HepG2 (cell line): ENCODE measurements around the gene TXNL4B. TPM values are rescaled to one million over a fixed set of nuclear protein-coding genes. Genes with fewer than 3 reads are reported as not detected.

Source experiments
- FOXO1 ChIP-seq: sonication (generic); formaldehyde crosslinking; IDR thresholded peaks from 2 replicates; pipeline ENCODE4 v1.4.0; 2020; ENCODE audit warnings: missing genetic modification reagents
- ISX ChIP-seq: sonication (generic); formaldehyde crosslinking; conservative IDR thresholded peaks from 2 replicates; pipeline ENCODE4 v1.5.0; 2020; ENCODE audit warnings: missing genetic modification reagents
- KDM2A ChIP-seq: sonication (generic); formaldehyde crosslinking; IDR thresholded peaks from 2 replicates; pipeline ENCODE4 v1.4.0; 2020; ENCODE audit warnings: low read depth, missing genetic modification reagents, borderline replicate concordance
- KLF16 ChIP-seq, 2 experiments: sonication (generic) in 1 of 2; formaldehyde crosslinking in 1 of 2; IDR thresholded peaks; 2 replicates each; pipeline versions ENCODE4 v1.6.1 to v1.8.0; 2016 to 2023; ENCODE audit warnings: missing genetic modification reagents in 2 of 2, missing compliant biosample characterization in 1 of 2
- MAZ ChIP-seq, 2 experiments: sonication (generic) in 1 of 2; formaldehyde crosslinking in 1 of 2; IDR thresholded peaks; 2 replicates each; pipeline versions ENCODE4 v1.5.0 to v1.6.1; 2012 to 2020; ENCODE audit warnings: low read depth in 2 of 2, mild to moderate bottlenecking in 2 of 2, borderline replicate concordance in 1 of 2, improper control_type of control experiment in 1 of 2, low read length in 1 of 2, missing genetic modification reagents in 1 of 2, moderate library complexity in 1 of 2
- PAF1 ChIP-seq: IDR thresholded peaks from 2 replicates; pipeline ENCODE4 v1.6.1; 2016; ENCODE audit warnings: missing genetic modification reagents, missing compliant biosample characterization
- POGZ ChIP-seq: sonication (generic); formaldehyde crosslinking; IDR thresholded peaks from 2 replicates; pipeline ENCODE4 v1.4.0; 2020; ENCODE audit warnings: mild to moderate bottlenecking, missing genetic modification reagents
- POLR2AphosphoS2 ChIP-seq: IDR thresholded peaks from 2 replicates; pipeline ENCODE4 v1.6.1; 2011; ENCODE audit warnings: low read depth, low read length, improper control_type of control experiment
- SMYD3 ChIP-seq: sonication (generic); formaldehyde crosslinking; IDR thresholded peaks from 2 replicates; pipeline ENCODE4 v1.8.1; 2023; ENCODE audit warnings: mild to moderate bottlenecking, missing genetic modification reagents
- ZFP90 ChIP-seq: sonication (generic); formaldehyde crosslinking; IDR thresholded peaks from 2 replicates; pipeline ENCODE4 v1.8.0; 2022; ENCODE audit warnings: missing genetic modification reagents, mild to moderate bottlenecking, inconsistent platforms, borderline replicate concordance
- polyA plus RNA-seq, 8 experiments: library from polyadenylated mRNA; depleted of rRNA in 3 of 8; stranded (reverse) in 7 of 8; unstranded in 1 of 8; fragments of >200 nt; fragmentation: Illumina TruSeq in 4 of 8; extraction: Trizol in 4 of 8; gene quantifications; 2 replicates each; pipeline versions ENCODE4 v1.2.1 to v1.2.3, GENCODE V29; 2011 to 2016; ENCODE audit warnings: low read depth in 4 of 8, missing spikeins in 1 of 8, mixed read lengths in 1 of 8; ENCODE audit not compliant: insufficient read depth in 1 of 8
- total RNA-seq, 5 experiments: library from RNA; depleted of rRNA; stranded (reverse); fragments of >200 nt; fragmentation: Illumina TruSeq; extraction: Trizol; gene quantifications; 2 replicates each; pipeline ENCODE4 v1.2.3, GENCODE V29; 2016; ENCODE audit warnings: low read depth in 1 of 5
- TF ChIP-seq, protein P1 (sequence below): sonication (generic); formaldehyde crosslinking; IDR thresholded peaks from 2 replicates; pipeline ENCODE4 v1.4.0; 2020; ENCODE audit warnings: missing genetic modification reagents, mild to moderate bottlenecking, borderline replicate concordance
- TF ChIP-seq, protein P2 (sequence below): sonication (generic); formaldehyde crosslinking; IDR thresholded peaks from 2 replicates; pipeline ENCODE4 v1.5.1; 2020; ENCODE audit warnings: missing genetic modification reagents, mild to moderate bottlenecking, borderline replicate concordance
- TF ChIP-seq, protein P3 (sequence below): sonication (generic); formaldehyde crosslinking; IDR thresholded peaks from 2 replicates; pipeline ENCODE4 v1.4.0; 2020; ENCODE audit warnings: missing genetic modification reagents
- TF ChIP-seq, protein P4 (sequence below): IDR thresholded peaks from 2 replicates; pipeline ENCODE4 v1.6.1; 2012; ENCODE audit warnings: low read depth, low read length, improper control_type of control experiment
- TF ChIP-seq, protein P5 (sequence below): IDR thresholded peaks from 2 replicates; pipeline ENCODE4 v1.6.1; 2016; ENCODE audit warnings: low read depth, borderline replicate concordance

TXNL4B gene
- total and polyA plus RNA-seq, 2 of the 13 experiments (the other 11 are each of a cell fraction or from before 2014, with no cell fraction given) = 17.4 to 18.3 TPM

DNA sequence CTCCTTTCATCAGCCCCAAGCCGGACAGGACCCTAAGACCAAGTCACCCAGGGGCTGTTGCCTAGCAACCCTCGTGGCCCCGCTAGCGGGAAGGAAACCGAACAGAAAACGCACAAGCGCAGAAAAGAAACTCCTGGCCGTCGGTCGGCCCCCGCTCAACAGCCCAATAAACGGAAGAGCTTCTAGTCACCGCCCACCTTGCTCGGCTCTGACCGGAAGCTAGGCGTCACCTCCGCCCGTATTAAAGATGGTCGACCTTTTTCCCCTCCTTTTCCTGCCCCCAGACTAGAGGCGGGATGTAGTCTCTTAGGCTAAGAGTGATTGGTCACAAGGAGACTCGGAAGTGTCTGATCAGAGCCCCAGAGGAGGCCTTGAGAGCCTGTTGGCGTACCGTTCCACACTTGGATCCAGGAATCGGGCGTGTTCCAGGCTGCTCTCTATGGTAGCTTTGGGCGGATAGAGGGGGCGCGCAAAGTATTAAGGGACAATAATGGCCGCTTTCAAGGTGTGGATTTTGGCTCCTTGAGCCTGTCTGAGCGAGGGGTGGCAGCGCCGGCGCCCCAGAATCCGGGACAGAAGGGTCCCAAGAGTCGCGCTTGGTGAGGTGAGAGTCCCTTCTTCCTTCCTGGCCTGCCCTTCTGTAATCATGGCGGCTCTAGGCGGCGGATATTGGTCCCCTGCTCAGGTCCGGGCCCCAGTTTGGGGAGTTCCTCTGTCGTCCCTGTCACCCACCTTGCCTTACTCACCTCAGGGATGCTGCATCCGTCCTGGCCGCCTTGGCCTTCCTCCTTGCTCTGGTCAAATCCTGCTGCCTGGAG is at the start of gene TXNL4B, which contains the start of gene DHX38 (continued):
- TF ChIP-seq, protein P1, sequence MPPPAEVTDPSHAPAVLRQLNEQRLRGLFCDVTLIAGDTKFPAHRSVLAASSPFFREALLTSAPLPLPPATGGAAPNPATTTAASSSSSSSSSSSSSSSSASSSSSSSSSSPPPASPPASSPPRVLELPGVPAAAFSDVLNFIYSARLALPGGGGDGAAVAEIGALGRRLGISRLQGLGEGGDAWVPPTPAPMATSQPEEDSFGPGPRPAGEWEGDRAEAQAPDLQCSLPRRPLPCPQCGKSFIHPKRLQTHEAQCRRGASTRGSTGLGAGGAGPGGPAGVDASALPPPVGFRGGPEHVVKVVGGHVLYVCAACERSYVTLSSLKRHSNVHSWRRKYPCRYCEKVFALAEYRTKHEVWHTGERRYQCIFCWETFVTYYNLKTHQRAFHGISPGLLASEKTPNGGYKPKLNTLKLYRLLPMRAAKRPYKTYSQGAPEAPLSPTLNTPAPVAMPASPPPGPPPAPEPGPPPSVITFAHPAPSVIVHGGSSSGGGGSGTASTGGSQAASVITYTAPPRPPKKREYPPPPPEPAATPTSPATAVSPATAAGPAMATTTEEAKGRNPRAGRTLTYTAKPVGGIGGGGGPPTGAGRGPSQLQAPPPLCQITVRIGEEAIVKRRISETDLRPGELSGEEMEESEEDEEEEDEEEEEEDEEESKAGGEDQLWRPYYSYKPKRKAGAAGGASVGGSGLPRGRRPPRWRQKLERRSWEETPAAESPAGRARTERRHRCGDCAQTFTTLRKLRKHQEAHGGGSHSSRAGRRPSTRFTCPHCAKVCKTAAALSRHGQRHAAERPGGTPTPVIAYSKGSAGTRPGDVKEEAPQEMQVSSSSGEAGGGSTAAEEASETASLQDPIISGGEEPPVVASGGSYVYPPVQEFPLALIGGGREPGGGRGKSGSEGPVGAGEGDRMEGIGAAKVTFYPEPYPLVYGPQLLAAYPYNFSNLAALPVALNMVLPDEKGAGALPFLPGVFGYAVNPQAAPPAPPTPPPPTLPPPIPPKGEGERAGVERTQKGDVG (CRISPR knock-in tag) = peak; percentile 86; the same call in 1 of the 2 replicates
- TF ChIP-seq POGZ (CRISPR knock-in tag) (peak; percentile 87), FOXO1 (peak; percentile 35; the same call in 1 of the 2 replicates), ZFP90 (0 out of 2 replicates have a peak, but pooled peaks have one; percentile 71), PAF1 (CRISPR knock-in tag) (no peak), ISX (CRISPR knock-in tag) (no peak), SMYD3 (CRISPR knock-in tag) (peak; percentile 79), KLF16 (CRISPR knock-in tag; IDR thresholded peaks at IDR 0.05) (peak; percentile 83 to 86; a peak in 2 of 4 replicates), MAZ (IDR thresholded peaks at IDR 0.05; ENCODE audit: borderline replicate concordance, low read depth, low read length) (peak; percentile 96), MAZ (CRISPR knock-in tag; IDR thresholded peaks at IDR 0.05; ENCODE audit: low read depth) (peak; percentile 89), KDM2A (peak; percentile 85), POLR2AphosphoS2 (peak; percentile 68; the same call in 1 of the 2 replicates)
- TF ChIP-seq, protein P2, sequence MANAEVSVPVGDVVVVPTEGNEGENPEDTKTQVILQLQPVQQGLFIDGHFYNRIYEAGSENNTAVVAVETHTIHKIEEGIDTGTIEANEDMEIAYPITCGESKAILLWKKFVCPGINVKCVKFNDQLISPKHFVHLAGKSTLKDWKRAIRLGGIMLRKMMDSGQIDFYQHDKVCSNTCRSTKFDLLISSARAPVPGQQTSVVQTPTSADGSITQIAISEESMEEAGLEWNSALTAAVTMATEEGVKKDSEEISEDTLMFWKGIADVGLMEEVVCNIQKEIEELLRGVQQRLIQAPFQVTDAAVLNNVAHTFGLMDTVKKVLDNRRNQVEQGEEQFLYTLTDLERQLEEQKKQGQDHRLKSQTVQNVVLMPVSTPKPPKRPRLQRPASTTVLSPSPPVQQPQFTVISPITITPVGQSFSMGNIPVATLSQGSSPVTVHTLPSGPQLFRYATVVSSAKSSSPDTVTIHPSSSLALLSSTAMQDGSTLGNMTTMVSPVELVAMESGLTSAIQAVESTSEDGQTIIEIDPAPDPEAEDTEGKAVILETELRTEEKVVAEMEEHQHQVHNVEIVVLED = peak; percentile 86
- TF ChIP-seq, protein P3, sequence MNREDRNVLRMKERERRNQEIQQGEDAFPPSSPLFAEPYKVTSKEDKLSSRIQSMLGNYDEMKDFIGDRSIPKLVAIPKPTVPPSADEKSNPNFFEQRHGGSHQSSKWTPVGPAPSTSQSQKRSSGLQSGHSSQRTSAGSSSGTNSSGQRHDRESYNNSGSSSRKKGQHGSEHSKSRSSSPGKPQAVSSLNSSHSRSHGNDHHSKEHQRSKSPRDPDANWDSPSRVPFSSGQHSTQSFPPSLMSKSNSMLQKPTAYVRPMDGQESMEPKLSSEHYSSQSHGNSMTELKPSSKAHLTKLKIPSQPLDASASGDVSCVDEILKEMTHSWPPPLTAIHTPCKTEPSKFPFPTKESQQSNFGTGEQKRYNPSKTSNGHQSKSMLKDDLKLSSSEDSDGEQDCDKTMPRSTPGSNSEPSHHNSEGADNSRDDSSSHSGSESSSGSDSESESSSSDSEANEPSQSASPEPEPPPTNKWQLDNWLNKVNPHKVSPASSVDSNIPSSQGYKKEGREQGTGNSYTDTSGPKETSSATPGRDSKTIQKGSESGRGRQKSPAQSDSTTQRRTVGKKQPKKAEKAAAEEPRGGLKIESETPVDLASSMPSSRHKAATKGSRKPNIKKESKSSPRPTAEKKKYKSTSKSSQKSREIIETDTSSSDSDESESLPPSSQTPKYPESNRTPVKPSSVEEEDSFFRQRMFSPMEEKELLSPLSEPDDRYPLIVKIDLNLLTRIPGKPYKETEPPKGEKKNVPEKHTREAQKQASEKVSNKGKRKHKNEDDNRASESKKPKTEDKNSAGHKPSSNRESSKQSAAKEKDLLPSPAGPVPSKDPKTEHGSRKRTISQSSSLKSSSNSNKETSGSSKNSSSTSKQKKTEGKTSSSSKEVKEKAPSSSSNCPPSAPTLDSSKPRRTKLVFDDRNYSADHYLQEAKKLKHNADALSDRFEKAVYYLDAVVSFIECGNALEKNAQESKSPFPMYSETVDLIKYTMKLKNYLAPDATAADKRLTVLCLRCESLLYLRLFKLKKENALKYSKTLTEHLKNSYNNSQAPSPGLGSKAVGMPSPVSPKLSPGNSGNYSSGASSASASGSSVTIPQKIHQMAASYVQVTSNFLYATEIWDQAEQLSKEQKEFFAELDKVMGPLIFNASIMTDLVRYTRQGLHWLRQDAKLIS (CRISPR knock-in tag) = peak; percentile 39; the same call in 1 of the 2 replicates
- TF ChIP-seq, protein P4, sequence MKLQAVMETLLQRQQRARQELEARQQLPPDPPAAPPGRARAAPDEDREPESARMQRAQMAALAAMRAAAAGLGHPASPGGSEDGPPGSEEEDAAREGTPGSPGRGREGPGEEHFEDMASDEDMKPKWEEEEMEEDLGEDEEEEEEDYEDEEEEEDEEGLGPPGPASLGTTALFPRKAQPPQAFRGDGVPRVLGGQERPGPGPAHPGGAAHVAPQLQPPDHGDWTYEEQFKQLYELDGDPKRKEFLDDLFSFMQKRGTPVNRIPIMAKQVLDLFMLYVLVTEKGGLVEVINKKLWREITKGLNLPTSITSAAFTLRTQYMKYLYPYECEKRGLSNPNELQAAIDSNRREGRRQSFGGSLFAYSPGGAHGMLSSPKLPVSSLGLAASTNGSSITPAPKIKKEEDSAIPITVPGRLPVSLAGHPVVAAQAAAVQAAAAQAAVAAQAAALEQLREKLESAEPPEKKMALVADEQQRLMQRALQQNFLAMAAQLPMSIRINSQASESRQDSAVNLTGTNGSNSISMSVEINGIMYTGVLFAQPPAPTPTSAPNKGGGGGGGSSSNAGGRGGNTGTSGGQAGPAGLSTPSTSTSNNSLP = peak; percentile 42; the same call in 1 of the 2 replicates
- TF ChIP-seq, protein P5, sequence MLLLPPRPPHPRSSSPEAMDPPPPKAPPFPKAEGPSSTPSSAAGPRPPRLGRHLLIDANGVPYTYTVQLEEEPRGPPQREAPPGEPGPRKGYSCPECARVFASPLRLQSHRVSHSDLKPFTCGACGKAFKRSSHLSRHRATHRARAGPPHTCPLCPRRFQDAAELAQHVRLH (CRISPR knock-in tag) = peak; percentile 52
